ENCODE results near the gene CDK5R1.
A peak's percentile ranks its signal among the peaks of the same experiment; 100 is the strongest.

Gene CDK5R1

GRCh38 chr17:32494621-32495358, 8.0 kb downstream of the CDK5R1 start:
- DNase-seq: peak; percentile 53

GRCh38 chr17:32495359-32496231, 8.8 kb downstream of the CDK5R1 start:
- peak; percentile 63 for DNase-seq

GRCh38 chr17:32496395-32497073, 9.7 kb downstream of the CDK5R1 start:
- DNase-seq: no peak

GRCh38 chr17:32497431-32498205, 10.8 kb downstream of the CDK5R1 start:
- no peak for DNase-seq

GRCh38 chr17:32498391-32498790, 11.6 kb downstream of the CDK5R1 start:
- DNase-seq: no peak

- DNase-seq: no peak
These were observed 15.2 kb downstream of the CDK5R1 start for GRCh38 chr17:32502013-32502412.

GRCh38 chr17:32502710-32503109, 15.9 kb downstream of the CDK5R1 start:
- no peak for DNase-seq

- DNase-seq: no peak
These were observed 16.7 kb downstream of the CDK5R1 start for GRCh38 chr17:32503251-32504165.

- DNase-seq: no peak
These were observed 17.6 kb downstream of the CDK5R1 start for GRCh38 chr17:32504166-32504990.

GRCh38 chr17:32508926-32509325, 22.1 kb downstream of the CDK5R1 start:
- no peak for DNase-seq

- DNase-seq: no peak
These were observed 23.7 kb downstream of the CDK5R1 start for GRCh38 chr17:32510466-32510865.

GRCh38 chr17:32512328-32512727, 25.5 kb downstream of the CDK5R1 start:
- no peak for DNase-seq

- DNase-seq: no peak
These were observed 26.8 kb downstream of the CDK5R1 start for GRCh38 chr17:32513579-32513978.

- no peak for DNase-seq
These were observed 27.8 kb downstream of the CDK5R1 start for GRCh38 chr17:32514606-32515005.

- DNase-seq: no peak
These were observed 29.0 kb downstream of the CDK5R1 start for GRCh38 chr17:32515677-32516383.

- DNase-seq: no peak
These were observed 29.7 kb downstream of the CDK5R1 start for GRCh38 chr17:32516450-32516849.

GRCh38 chr17:32516940-32517701, 30.3 kb downstream of the CDK5R1 start:
- no peak for DNase-seq

GRCh38 chr17:32517982-32518381, 31.2 kb downstream of the CDK5R1 start:
- no peak for DNase-seq

- DNase-seq: no peak
These were observed 31.9 kb downstream of the CDK5R1 start for GRCh38 chr17:32518646-32519227.

Measured in NCI-H1694 treated with DMSO at 0.1 percent for 48 hours (cell line).